Activated T-helper 1 cell treated with anti-CD3 and anti-CD28 coated beads, Interleukin-12 subunit alpha, Interleukin-12 subunit beta, Interleukin-2, Interleukin-4 antibody, amounts not matched to agents 30 ng/mL and 10 ng/mL and 1 ng/mL, durations not matched to agents 14 hours and 24 hours and 36 hours (primary cell): Measurements from ENCODE around the gene DOK7. TPM values are rescaled to one million over a fixed set of nuclear protein-coding genes. Genes with fewer than 3 reads are reported as not detected.

Experiments
- DNase-seq: peaks from one replicate; pipeline ENCODE4 v3.0.0; 2021; ENCODE audit warnings: low spot score
- H3K27ac Mint-ChIP-seq: one replicate; pipeline ENCODE4 v1.8.0; 2021; ENCODE audit warnings: mild to moderate bottlenecking, mixed read lengths
- H3K27me3 Mint-ChIP-seq: one replicate; pipeline ENCODE4 v1.8.0; 2022; ENCODE audit warnings: mild to moderate bottlenecking, moderate library complexity, mixed read lengths; ENCODE audit not compliant: insufficient read depth
- H3K36me3 Mint-ChIP-seq: one replicate; pipeline ENCODE4 v1.8.0; 2021; ENCODE audit warnings: low read depth, mixed read lengths
- H3K4me1 Mint-ChIP-seq: one replicate; pipeline ENCODE4 v1.8.0; 2021; ENCODE audit warnings: low read depth, mixed read lengths
- H3K4me3 Mint-ChIP-seq: one replicate; pipeline ENCODE4 v1.8.0; 2021; ENCODE audit warnings: mild to moderate bottlenecking, moderate library complexity, mixed read lengths
- H3K9me3 Mint-ChIP-seq: one replicate; pipeline ENCODE4 v1.8.0; 2021; ENCODE audit warnings: mixed read lengths
- intact Hi-C: fragments of 100-400 bp; cut with micrococcal nuclease; formaldehyde crosslinking; loops from one replicate; pipeline ENCODE4 v1.15.1; 2024
- total RNA-seq: library from RNA; stranded (reverse); gene quantifications from 2 replicates; pipeline ENCODE4 v1.2.3, GENCODE V29; 2022

Gene DOK7
- total RNA-seq, 1 donor from 2014 or later: not detected

DNA sequence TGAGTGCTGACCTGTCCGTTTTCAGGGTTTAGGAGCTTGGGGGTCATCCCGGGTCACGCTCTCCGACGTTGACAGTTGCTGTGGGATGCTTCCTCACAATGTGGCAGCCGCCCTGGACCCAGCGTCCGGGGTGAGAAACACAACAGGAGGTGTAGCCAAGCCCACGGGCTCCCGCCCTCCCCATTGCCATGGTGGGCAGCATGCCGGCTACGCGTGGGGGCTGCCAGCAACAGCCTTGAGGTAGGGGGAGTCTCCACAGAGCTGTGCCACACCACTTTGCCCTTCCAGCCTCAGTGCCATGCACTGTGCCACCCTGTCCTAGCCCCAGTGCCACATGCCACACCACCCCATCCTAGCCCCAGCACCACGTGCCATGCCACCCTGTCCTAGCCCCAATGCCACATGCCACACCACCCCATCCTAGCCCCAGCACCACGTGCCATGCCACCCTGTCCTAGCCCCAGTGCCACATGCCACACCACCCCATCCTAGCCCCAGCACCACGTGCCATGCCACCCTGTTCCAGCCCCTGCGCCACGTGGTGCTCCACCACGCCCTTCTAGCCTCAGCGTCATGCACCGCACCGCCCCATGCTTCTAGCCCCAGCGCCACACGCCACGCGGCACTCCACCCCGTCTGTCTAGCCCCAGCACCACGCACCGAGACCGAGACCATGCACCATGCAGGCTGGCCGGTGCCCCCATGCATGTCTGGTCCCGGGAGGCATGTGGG lies 29.8 kb upstream of the DOK7 start:
- intact Hi-C loops: no loop called here
- no peaks in the 10 kb centered on the region for H3K36me3 Mint-ChIP-seq
- H3K4me3 Mint-ChIP-seq: no peak overlapping the region

DNA sequence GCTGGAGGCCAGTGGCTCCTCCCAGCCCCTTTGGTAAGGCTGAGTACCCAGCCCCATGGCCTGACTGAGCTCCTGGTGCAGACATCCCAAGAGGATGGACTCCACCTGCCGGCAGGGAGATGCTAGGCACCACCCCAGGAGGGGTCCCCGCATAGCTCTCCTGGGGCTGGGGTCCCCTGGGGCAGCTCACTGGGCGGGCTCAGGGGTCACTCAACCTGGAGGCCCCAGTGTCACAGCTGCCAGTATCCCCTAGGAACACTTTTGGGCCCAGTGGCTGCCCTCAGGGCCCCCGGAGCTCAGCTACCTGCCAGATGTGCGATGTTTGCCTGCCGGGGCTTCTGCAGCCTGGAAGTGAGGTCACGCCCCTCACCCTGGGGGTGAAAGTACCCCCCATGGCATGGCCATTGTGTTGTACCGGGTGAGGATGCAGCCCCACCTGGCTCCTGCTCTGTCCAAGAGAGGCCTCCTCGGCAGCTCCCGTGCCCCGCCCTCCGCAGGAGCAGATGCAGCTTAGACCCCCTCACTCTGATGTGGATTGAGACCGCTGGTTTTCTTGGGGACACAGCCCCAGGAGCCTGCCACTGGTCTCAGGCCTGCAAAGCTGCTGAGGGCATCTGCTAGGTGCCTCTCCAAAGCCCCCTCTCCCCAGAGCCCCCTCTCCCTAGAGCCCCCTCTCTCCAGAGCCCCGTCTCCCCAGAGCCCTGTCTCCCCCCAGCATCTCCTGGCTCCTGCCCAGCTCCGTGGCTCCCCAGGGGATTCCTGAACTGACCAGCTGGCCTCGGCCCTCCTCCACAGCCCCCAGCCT lies 28.0 kb upstream of the DOK7 start:
- Mint-ChIP-seq H3K27me3 (no peaks in the 10 kb centered on the region), H3K36me3 (no peaks in the 10 kb centered on the region), H3K27ac (no peak overlapping the region), H3K4me3 (no peak overlapping the region), H3K9me3 (no peaks in the 10 kb centered on the region), H3K4me1 (no peaks in the 10 kb centered on the region)
- DNase-seq: no peak
- intact Hi-C loops: no loop called here

More for the DNA sequence above, 29.8 kb upstream of the DOK7 start:
- H3K27ac Mint-ChIP-seq: no peak overlapping the region
- no peaks in the 10 kb centered on the region for H3K27me3 Mint-ChIP-seq
- H3K4me1 Mint-ChIP-seq: no peaks in the 10 kb centered on the region
- no peak for DNase-seq
- no peaks in the 10 kb centered on the region for H3K9me3 Mint-ChIP-seq

DNA sequence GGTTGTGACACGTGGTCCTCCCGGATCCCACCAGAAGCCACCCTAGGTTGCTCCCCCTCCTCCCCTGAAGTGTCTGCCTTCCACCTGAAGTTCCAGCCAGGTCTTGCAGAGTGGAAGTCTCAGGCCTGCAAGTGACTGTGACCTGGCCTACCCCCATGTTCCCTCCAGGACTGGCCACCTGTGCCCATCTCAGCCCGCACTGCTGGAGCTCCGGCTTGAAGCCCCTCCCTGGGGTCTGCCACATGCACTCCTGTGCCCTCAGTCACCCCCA lies 27.5 kb upstream of the DOK7 start:
- no peaks in the 10 kb centered on the region for H3K27me3 Mint-ChIP-seq
- intact Hi-C loops: no loop called here
- no peak overlapping the region for H3K27ac Mint-ChIP-seq
- no peak overlapping the region for H3K4me3 Mint-ChIP-seq
- no peaks in the 10 kb centered on the region for H3K9me3 Mint-ChIP-seq
- DNase-seq: no peak
- no peaks in the 10 kb centered on the region for H3K36me3 Mint-ChIP-seq
- H3K4me1 Mint-ChIP-seq: no peaks in the 10 kb centered on the region

DNA sequence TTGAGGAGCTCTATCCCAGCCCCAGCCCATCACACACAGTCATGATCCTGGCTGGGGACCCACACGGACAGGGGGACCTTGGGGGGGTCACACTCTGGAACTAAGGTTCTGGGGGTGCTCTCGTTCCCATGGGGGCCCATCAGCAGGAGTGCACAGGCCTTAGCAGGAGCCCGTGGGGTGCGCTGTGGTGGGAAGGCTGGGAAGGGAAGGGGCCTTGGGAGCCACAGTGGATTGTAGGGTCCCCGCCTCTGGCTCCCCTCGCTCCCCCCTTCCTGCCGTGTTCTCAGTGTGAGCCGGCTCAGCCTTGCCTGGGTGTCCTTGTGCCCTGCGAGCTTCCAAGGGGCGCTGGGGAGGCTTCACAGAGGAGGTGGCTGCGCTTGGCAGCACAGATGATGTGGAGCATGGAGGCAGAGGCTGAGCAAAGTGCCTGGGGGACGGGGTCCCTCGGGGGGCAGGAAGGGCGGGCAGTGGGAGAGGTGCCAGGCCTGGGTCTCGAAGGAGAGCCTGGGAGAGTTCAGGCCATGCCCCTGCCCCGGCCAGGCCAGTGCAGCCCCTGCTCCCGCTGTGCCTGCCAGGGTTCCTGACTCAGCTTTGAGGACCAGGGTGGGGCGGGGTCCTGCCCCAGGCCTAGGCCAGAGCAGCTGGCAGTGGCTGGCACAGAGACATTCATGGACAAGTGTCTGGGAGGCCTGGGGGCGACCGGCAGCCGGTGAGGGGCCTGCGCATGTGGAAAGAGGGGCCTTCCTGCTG lies 26.9 kb upstream of the DOK7 start:
- DNase-seq: no peak
- Mint-ChIP-seq H3K36me3 (no peaks in the 10 kb centered on the region), H3K4me1 (no peaks in the 10 kb centered on the region), H3K27ac (no peak overlapping the region), H3K9me3 (no peaks in the 10 kb centered on the region), H3K27me3 (no peaks in the 10 kb centered on the region), H3K4me3 (no peak overlapping the region)
- intact Hi-C loops: no loop called here

DNA sequence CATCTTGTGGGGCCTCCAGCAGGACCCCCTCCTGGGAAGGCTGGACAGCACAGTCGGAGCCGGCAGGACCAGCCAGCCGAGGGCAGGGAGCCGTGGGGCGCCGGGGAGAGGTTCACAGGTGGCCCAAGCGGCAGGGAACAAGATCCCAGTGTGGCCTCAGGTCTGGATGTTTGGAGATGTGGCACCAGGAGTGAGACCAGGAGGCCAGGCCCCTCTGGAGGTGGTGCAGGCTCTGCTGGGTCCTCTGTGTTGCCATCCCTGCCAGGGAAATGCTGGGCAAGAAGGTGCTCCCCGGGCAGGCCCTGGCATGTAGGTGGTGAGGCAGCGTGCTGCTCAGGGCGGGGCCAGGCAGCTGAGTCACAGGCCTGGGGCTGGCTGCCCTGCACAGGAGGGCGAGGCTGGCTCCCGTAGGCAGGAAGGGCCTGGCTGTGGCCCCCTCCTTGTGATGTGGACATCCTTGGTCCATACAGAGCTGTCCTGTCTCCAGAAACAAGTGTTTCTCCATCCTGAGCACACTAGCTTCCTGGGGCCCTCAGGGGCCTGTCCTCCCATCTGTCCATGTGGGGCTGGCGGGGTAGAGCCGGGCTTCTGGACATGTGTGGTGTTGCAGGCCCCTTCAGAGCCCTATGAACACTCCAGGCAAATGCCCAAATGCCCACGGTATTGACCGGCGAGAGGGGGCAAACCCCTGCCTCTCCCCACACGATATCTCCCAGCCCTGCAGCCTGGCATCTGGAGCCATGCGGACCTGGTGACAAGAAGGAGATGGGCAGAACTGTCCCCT lies 26.1 kb upstream of the DOK7 start:
- Mint-ChIP-seq H3K9me3 (no peaks in the 10 kb centered on the region), H3K36me3 (no peaks in the 10 kb centered on the region), H3K27me3 (no peaks in the 10 kb centered on the region), H3K4me3 (no peak overlapping the region), H3K27ac (no peak overlapping the region), H3K4me1 (no peaks in the 10 kb centered on the region)
- intact Hi-C loops: no loop called here
- no peak for DNase-seq

DNA sequence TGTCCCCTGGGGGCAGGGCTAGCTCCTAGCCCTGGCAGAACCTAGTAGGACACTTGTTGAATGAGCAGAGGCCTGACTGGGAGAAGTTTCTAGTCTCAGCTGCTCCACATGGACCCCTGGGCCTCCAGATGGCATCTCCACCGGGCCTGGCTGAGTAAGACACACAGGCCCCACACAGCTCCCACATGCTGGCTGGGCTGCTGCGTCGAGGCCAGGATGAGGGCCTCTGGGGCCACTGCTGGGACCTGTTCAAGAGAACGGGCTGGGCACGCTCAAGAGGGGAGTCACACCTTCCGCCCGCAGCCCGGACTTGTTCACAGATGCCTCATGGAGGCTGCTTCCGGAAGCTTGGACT lies 25.5 kb upstream of the DOK7 start:
- H3K4me3 Mint-ChIP-seq: no peak overlapping the region

DNA sequence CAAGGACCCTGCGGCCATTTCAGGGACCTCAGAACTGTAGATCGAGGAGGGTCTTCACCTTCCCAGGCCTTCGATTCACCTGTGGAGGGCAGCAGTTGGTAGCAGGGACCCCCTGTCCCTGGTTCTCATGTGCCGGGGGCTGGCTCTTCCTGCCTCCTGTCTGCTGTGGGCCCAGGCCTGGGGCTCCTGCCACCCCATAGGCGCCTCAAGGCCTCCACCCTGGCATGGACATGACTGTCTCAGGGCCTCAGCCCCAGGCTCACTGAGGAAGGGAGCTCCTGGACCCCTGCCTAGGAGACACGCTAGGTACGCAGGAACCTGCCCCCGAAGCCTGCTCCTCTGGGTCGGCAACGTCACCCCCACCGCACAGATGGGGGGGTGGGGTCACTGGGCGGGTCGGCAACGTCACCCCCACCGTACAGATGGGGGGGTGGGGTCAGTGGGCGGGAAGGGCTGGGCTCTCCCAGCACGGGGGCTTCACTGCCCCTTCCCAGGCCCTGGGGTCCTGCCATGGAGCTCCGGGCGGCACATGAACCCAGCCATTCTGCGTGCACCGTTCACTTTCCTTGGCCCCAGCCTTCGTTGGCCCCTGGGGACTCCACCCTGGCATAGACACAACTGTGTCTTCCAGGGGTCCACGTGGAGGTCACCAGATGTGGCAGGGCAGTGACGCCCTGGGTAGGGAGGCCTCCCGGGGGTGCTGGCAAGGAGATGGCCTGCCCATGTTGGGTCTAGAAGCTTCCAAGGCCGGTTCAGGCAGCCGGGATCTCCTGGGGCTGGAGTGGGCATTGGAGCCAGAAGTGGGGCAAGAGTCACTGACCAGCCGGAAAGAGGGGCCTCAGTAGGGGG lies 24.9 kb upstream of the DOK7 start:
- intact Hi-C loops: no loop called here
- Mint-ChIP-seq H3K4me3 (no peak overlapping the region), H3K27me3 (no peaks in the 10 kb centered on the region), H3K36me3 (no peaks in the 10 kb centered on the region), H3K4me1 (no peaks in the 10 kb centered on the region), H3K27ac (no peak overlapping the region), H3K9me3 (no peaks in the 10 kb centered on the region)
- no peak for DNase-seq

More for the DNA sequence above, 25.5 kb upstream of the DOK7 start:
- Mint-ChIP-seq H3K4me1 (no peaks in the 10 kb centered on the region), H3K36me3 (no peaks in the 10 kb centered on the region), H3K27me3 (no peaks in the 10 kb centered on the region), H3K27ac (no peak overlapping the region), H3K9me3 (no peaks in the 10 kb centered on the region)
- intact Hi-C loops: no loop called here
- DNase-seq: no peak

DNA sequence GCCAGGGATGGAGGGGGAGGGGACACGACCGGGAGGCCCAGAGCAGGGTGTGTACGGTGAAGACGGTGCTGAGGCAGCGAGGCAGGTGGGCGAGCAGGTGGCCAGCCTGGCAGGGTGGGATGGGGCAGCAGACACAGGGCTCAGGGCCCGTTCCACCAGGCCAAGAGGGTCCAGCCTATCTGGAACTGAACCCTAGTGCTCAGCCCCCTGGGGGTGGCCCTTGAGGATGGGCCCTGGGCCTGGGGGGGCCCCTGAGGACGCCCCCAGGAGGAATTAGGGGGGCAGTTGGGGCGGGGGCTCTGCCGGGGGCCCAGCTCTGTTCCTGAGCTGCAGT lies 24.3 kb upstream of the DOK7 start:
- H3K4me1 Mint-ChIP-seq: no peaks in the 10 kb centered on the region
- H3K27me3 Mint-ChIP-seq: no peaks in the 10 kb centered on the region
- intact Hi-C loops: no loop called here
- no peaks in the 10 kb centered on the region for H3K36me3 Mint-ChIP-seq
- DNase-seq: no peak
- no peak overlapping the region for H3K27ac Mint-ChIP-seq
- no peak overlapping the region for H3K4me3 Mint-ChIP-seq
- no peaks in the 10 kb centered on the region for H3K9me3 Mint-ChIP-seq

DNA sequence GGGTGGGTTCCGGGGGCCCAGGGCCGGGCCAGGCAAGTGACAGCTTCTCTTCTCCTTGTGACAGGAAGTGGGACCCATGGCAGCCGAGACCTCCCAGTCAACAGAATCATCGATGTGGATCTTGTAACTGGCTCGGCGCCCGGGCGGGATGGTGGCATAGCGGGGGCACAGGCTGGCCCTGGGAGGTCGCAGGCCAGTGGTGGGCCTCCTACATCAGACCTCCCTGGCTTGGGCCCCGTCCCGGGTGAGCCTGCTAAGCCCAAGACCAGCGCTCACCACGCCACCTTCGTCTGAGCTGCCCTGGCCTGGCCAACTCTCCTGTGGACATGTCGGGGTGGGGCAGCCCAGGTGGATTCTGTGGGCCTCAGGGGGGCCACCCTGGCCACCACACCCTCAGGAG lies 23.7 kb upstream of the DOK7 start:
- no peak for DNase-seq
- H3K4me3 Mint-ChIP-seq: no peak overlapping the region
- H3K9me3 Mint-ChIP-seq: no peaks in the 10 kb centered on the region
- no peaks in the 10 kb centered on the region for H3K4me1 Mint-ChIP-seq
- H3K36me3 Mint-ChIP-seq: no peaks in the 10 kb centered on the region
- no peaks in the 10 kb centered on the region for H3K27me3 Mint-ChIP-seq
- intact Hi-C loops: no loop called here
- H3K27ac Mint-ChIP-seq: no peak overlapping the region

DNA sequence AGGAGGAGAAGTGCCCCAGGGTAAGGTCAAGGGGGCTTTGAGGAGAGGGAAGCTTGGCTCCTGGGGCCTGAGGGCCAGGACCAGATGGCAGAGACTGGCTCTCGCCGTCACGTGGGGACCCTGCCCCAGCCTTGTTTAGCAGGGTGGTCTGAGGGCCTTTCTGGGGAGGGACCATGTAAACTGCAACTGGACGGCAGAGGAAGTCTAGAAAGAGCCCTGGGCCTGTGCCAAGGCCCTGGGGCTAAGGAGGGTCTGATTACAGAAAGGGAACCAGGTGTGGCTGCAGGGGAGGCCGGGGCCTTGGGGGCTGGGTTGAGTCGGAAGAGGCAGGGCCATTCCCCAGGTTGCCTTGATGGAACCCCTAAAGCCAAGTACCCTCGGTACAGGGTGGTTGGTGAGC lies 23.1 kb upstream of the DOK7 start:
- H3K27ac Mint-ChIP-seq: no peak overlapping the region
- H3K4me1 Mint-ChIP-seq: no peaks in the 10 kb centered on the region
- no peak for DNase-seq
- H3K4me3 Mint-ChIP-seq: no peak overlapping the region
- H3K27me3 Mint-ChIP-seq: no peaks in the 10 kb centered on the region
- intact Hi-C loops: no loop called here
- no peaks in the 10 kb centered on the region for H3K36me3 Mint-ChIP-seq
- no peaks in the 10 kb centered on the region for H3K9me3 Mint-ChIP-seq

DNA sequence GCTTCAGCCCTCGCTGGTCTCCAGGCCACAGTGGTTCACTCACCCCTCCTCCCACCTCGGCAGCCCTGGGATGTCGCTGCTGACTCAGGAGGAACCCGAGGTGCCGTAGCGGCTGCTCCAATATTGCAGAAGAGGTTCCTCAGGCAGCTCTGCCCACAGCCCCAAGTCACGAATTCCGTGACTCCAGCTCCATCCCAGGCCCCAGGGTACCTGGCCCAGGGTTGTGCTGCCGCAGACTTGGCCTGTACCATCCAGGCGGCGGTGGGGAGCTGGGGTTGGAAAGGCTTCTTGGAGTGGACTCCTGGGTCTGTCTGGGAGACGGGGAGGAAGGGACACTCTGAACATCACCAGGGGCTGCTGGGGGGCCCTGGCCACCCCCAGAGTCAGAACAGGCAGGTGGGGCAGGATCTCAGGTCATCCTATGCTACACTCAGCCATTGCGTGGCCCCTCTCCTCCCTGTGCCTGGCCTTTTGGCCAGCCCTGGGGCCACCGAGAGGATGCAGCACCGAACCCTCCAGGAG lies 22.1 kb upstream of the DOK7 start:
- H3K4me3 Mint-ChIP-seq: no peak overlapping the region
- no peaks in the 10 kb centered on the region for H3K9me3 Mint-ChIP-seq
- H3K27ac Mint-ChIP-seq: no peak overlapping the region
- H3K36me3 Mint-ChIP-seq: no peaks in the 10 kb centered on the region
- intact Hi-C loops: no loop called here
- no peaks in the 10 kb centered on the region for H3K4me1 Mint-ChIP-seq
- H3K27me3 Mint-ChIP-seq: no peaks in the 10 kb centered on the region
- no peak for DNase-seq
